Activated CD4-positive, alpha-beta T cell treated with anti-CD3 and anti-CD28 coated beads, Interleukin-2, amount 10 ng/mL, durations not matched to agents 7 days and 5 days (primary cell): Measurements from ENCODE around the gene ORMDL3. TPM values are rescaled to one million over a fixed set of nuclear protein-coding genes. Genes with fewer than 3 reads are reported as not detected.
A peak's percentile ranks its signal among the peaks of the same experiment; 100 is the strongest.

Source experiments
- CTCF ChIA-PET: fragments of 350-600 bp; sonication (Branson Sonifier 250); formaldehyde crosslinking; loops from one replicate; lab custom pipeline; 2021; ENCODE audit warnings: antibody characterized with exemption; lab: Charles Lee
- POLR2A ChIA-PET: fragments of 350-600 bp; sonication (Branson Sonifier 250); formaldehyde crosslinking; loops from one replicate; lab custom pipeline; 2021; ENCODE audit warnings: antibody characterized with exemption; lab: Charles Lee
- DNase-seq: peaks from one replicate; pipeline ENCODE4 v3.0.0-alpha.2; 2020
- H3K27ac Mint-ChIP-seq: one replicate; pipeline ENCODE4 v1.8.0; 2021; ENCODE audit warnings: mild to moderate bottlenecking, moderate library complexity, mixed read lengths
- H3K27me3 Mint-ChIP-seq: one replicate; pipeline ENCODE4 v1.8.0; 2021; ENCODE audit warnings: mixed read lengths
- H3K36me3 Mint-ChIP-seq: one replicate; pipeline ENCODE4 v1.8.0; 2021; ENCODE audit warnings: low read depth, mixed read lengths
- H3K4me1 Mint-ChIP-seq: one replicate; pipeline ENCODE4 v1.8.0; 2021; ENCODE audit warnings: mixed read lengths
- H3K4me3 Mint-ChIP-seq: one replicate; pipeline ENCODE4 v1.8.0; 2021; ENCODE audit warnings: mild to moderate bottlenecking, moderate library complexity, mixed read lengths
- H3K9me3 Mint-ChIP-seq: one replicate; pipeline ENCODE4 v1.8.0; 2021; ENCODE audit warnings: mixed read lengths
- total RNA-seq, 2 experiments: library from RNA; stranded (reverse); gene quantifications; one replicate each; pipeline ENCODE4 v1.2.3, GENCODE V29; 2021

Gene ORMDL3
- total RNA-seq, 2 experiments from 2014 or later, result 152 TPM

- peaks cover 33% of the 10 kb centered on the region for H3K4me1 Mint-ChIP-seq
- H3K36me3 Mint-ChIP-seq, result no peaks in the 10 kb centered on the region
- H3K9me3 Mint-ChIP-seq, result no peaks in the 10 kb centered on the region
- ChIA-PET CTCF (interaction anchor here (1.4 kb wide), 1 partner anchor 14 kb away, joined by 3 read pairs; no protein-coding TSS in a partner anchor), POLR2A (no interaction called here)
- no peaks in the 10 kb centered on the region for H3K27me3 Mint-ChIP-seq
- H3K4me3 Mint-ChIP-seq, result no peak overlapping the region
- no peak for DNase-seq
- no peak overlapping the region for H3K27ac Mint-ChIP-seq
Observed at GRCh38 chr17:39944393-39944711, 17.0 kb upstream of the ORMDL3 start.

- ChIA-PET POLR2A (no interaction called here), CTCF (no interaction called here)
- Mint-ChIP-seq H3K27me3 (no peaks in the 10 kb centered on the region), H3K4me3 (no peak overlapping the region), H3K36me3 (no peaks in the 10 kb centered on the region), H3K9me3 (no peaks in the 10 kb centered on the region), H3K4me1 (peaks cover 35% of the 10 kb centered on the region), H3K27ac (no peak overlapping the region)
- DNase-seq, result no peak
Observed at GRCh38 chr17:39943702-39944392, 16.4 kb upstream of the ORMDL3 start.

- no peaks in the 10 kb centered on the region for H3K9me3 Mint-ChIP-seq
- no peaks in the 10 kb centered on the region for H3K36me3 Mint-ChIP-seq
- H3K27ac Mint-ChIP-seq, result peak overlapping the region; percentile 52
Observed at GRCh38 chr17:39939588-39940419, 12.4 kb upstream of the ORMDL3 start.

GRCh38 chr17:39939106-39939505 is 11.7 kb upstream of the ORMDL3 start:
- Mint-ChIP-seq H3K27ac (peak overlapping the region; percentile 11), H3K4me3 (no peak overlapping the region), H3K4me1 (peaks cover 19% of the 10 kb centered on the region), H3K36me3 (no peaks in the 10 kb centered on the region), H3K27me3 (no peaks in the 10 kb centered on the region), H3K9me3 (no peaks in the 10 kb centered on the region)
- ChIA-PET CTCF (interaction anchor here (0.7 to 1.3 kb wide), 3 partner anchors 26 to 316 kb away, joined by 3 to 6 read pairs (median 4); partner anchors contain the start of gene PSMD3), POLR2A (no interaction called here)
- DNase-seq, result no peak

More at GRCh38 chr17:39939588-39940419, 12.4 kb upstream of the ORMDL3 start:
- Mint-ChIP-seq H3K4me3 (no peak overlapping the region), H3K4me1 (peaks cover 19% of the 10 kb centered on the region), H3K27me3 (no peaks in the 10 kb centered on the region)
- POLR2A ChIA-PET, result no interaction called here
- peak; percentile 58 for DNase-seq
- CTCF ChIA-PET, result interaction anchor here (0.6 to 1.6 kb wide), 5 partner anchors 10 to 317 kb away, joined by 3 to 6 read pairs (median 4); partner anchors contain the start of gene PSMD3

GRCh38 chr17:39938140-39938869 is 10.9 kb upstream of the ORMDL3 start:
- H3K36me3 Mint-ChIP-seq, result no peaks in the 10 kb centered on the region
- DNase-seq, result no peak
- H3K27ac Mint-ChIP-seq, result no peak overlapping the region
- POLR2A ChIA-PET, result no interaction called here
- H3K9me3 Mint-ChIP-seq, result no peaks in the 10 kb centered on the region
- CTCF ChIA-PET, result interaction anchor here (0.8 to 1.9 kb wide), 4 partner anchors 10 to 24 kb away, joined by 3 to 5 read pairs (median 4); no protein-coding TSS in a partner anchor
- no peak overlapping the region for H3K4me3 Mint-ChIP-seq
- no peaks in the 10 kb centered on the region for H3K27me3 Mint-ChIP-seq
- peaks cover 19% of the 10 kb centered on the region for H3K4me1 Mint-ChIP-seq

GRCh38 chr17:39937447-39937846 is 10.0 kb upstream of the ORMDL3 start:
- no peaks in the 10 kb centered on the region for H3K27me3 Mint-ChIP-seq
- CTCF ChIA-PET, result interaction anchor here (1.1 to 1.9 kb wide), 3 partner anchors 9 to 14 kb away, joined by 3 to 5 read pairs (median 4); no protein-coding TSS in a partner anchor
- POLR2A ChIA-PET, result no interaction called here
- no peaks in the 10 kb centered on the region for H3K9me3 Mint-ChIP-seq
- no peak overlapping the region for H3K4me3 Mint-ChIP-seq
- no peak for DNase-seq
- H3K27ac Mint-ChIP-seq, result no peak overlapping the region
- H3K36me3 Mint-ChIP-seq, result no peaks in the 10 kb centered on the region
- H3K4me1 Mint-ChIP-seq, result peaks cover 20% of the 10 kb centered on the region

- Mint-ChIP-seq H3K9me3 (no peaks in the 10 kb centered on the region), H3K27me3 (no peaks in the 10 kb centered on the region), H3K27ac (no peak overlapping the region), H3K36me3 (no peaks in the 10 kb centered on the region), H3K4me3 (no peak overlapping the region), H3K4me1 (peaks cover 17% of the 10 kb centered on the region)
- CTCF ChIA-PET, result no interaction called here
- no peak for DNase-seq
- POLR2A ChIA-PET, result no interaction called here
Observed at GRCh38 chr17:39935909-39936308, 8.5 kb upstream of the ORMDL3 start.

- ChIA-PET POLR2A (no interaction called here), CTCF (no interaction called here)
- no peaks in the 10 kb centered on the region for H3K27me3 Mint-ChIP-seq
- no peak overlapping the region for H3K4me3 Mint-ChIP-seq
- H3K4me1 Mint-ChIP-seq, result peaks cover 11% of the 10 kb centered on the region
- DNase-seq, result no peak
- H3K9me3 Mint-ChIP-seq, result no peaks in the 10 kb centered on the region
- no peaks in the 10 kb centered on the region for H3K36me3 Mint-ChIP-seq
- H3K27ac Mint-ChIP-seq, result no peak overlapping the region
Observed at GRCh38 chr17:39934324-39934723, 6.9 kb upstream of the ORMDL3 start.

GRCh38 chr17:39933912-39934311 is 6.5 kb upstream of the ORMDL3 start:
- DNase-seq, result no peak
- H3K36me3 Mint-ChIP-seq, result no peaks in the 10 kb centered on the region
- H3K4me1 Mint-ChIP-seq, result peaks cover 11% of the 10 kb centered on the region
- H3K4me3 Mint-ChIP-seq, result no peak overlapping the region
- no peaks in the 10 kb centered on the region for H3K27me3 Mint-ChIP-seq
- no peak overlapping the region for H3K27ac Mint-ChIP-seq
- H3K9me3 Mint-ChIP-seq, result no peaks in the 10 kb centered on the region
- ChIA-PET POLR2A (no interaction called here), CTCF (no interaction called here)

GRCh38 chr17:39929646-39930407 is 2.4 kb upstream of the ORMDL3 start:
- Mint-ChIP-seq H3K27me3 (no peaks in the 10 kb centered on the region), H3K9me3 (no peaks in the 10 kb centered on the region), H3K4me1 (peaks cover 33% of the 10 kb centered on the region), H3K4me3 (no peak overlapping the region), H3K36me3 (peaks cover 10% of the 10 kb centered on the region), H3K27ac (no peak overlapping the region)
- POLR2A ChIA-PET, result interaction anchor here (0.6 kb wide), 1 partner anchor 98 kb away, joined by 3 read pairs; no protein-coding TSS in a partner anchor
- no peak for DNase-seq
- CTCF ChIA-PET, result interaction anchor here (0.6 kb wide), 1 partner anchor 509 kb away, joined by 4 read pairs; no protein-coding TSS in a partner anchor

GRCh38 chr17:39928858-39929645 is 1.7 kb upstream of the ORMDL3 start:
- H3K27me3 Mint-ChIP-seq, result no peaks in the 10 kb centered on the region
- POLR2A ChIA-PET, result interaction anchor here (0.6 kb wide), 1 partner anchor 99 kb away, joined by 3 read pairs; no protein-coding TSS in a partner anchor
- CTCF ChIA-PET, result interaction anchor here (0.6 to 1.8 kb wide), 3 partner anchors 9 to 19 kb away, joined by 3 to 5 read pairs (median 4); no protein-coding TSS in a partner anchor
- H3K9me3 Mint-ChIP-seq, result no peaks in the 10 kb centered on the region
- no peak overlapping the region for H3K27ac Mint-ChIP-seq
- H3K4me1 Mint-ChIP-seq, result peaks cover 41% of the 10 kb centered on the region
- H3K4me3 Mint-ChIP-seq, result no peak overlapping the region
- H3K36me3 Mint-ChIP-seq, result peaks cover 17% of the 10 kb centered on the region
- DNase-seq, result no peak
